Endothelial cell of umbilical vein (primary cell): ENCODE data around the gene RPL31. TPM values are rescaled to one million over a fixed set of nuclear protein-coding genes. Genes with fewer than 3 reads are reported as not detected.

Source experiments
- BruUV-seq: library from RNA; stranded (reverse); fragments of 400-500 nt; replicated peaks from 2 replicates; lab custom pipeline; 2021; lab: Mats Ljungman, UMichigan
- CTCF ChIA-PET: fragments of 300-600, 350-600 bp; sonication (Branson Sonifier 250); formaldehyde crosslinking; loops from one replicate; lab custom pipeline; 2021; ENCODE audit warnings: antibody characterized with exemption, inconsistent platforms; lab: Charles Lee
- POLR2A ChIA-PET: fragments of 300-600, 350-600 bp; sonication (Branson Sonifier 250); formaldehyde crosslinking; loops from one replicate; lab custom pipeline; 2021; ENCODE audit warnings: antibody characterized with exemption, inconsistent platforms; lab: Charles Lee
- DNase-seq: peaks from one replicate; pipeline ENCODE4 v3.0.0-alpha.2; 2011; ENCODE audit warnings: low read depth, low spot score
- FAIRE-seq: peaks from 2 replicates; lab custom pipeline; 2011; peaks lifted over from hg19 to GRCh38; lab: Jason Lieb, UNC
- H2AFZ ChIP-seq: 2 replicates; pipeline ENCODE4 v1.6.0; 2012; ENCODE audit warnings: low read depth, low read length, control low read depth, inconsistent platforms
- H3K27ac ChIP-seq: 2 replicates; pipeline ENCODE4 v1.5.1; 2011; ENCODE audit warnings: low read depth, mild to moderate bottlenecking, control low read depth, low read length, moderate library complexity; ENCODE audit not compliant: insufficient read depth
- H3K27me3 ChIP-seq, 2 experiments: 2 replicates each; pipeline versions ENCODE4 v1.6.0 to v1.6.1; 2011; ENCODE audit warnings: low read length in 2 of 2, mixed read lengths in 1 of 2; ENCODE audit not compliant: control insufficient read depth in 2 of 2, insufficient read depth in 2 of 2
- H3K36me3 ChIP-seq, 2 experiments: 2 replicates in 1 of 2; 3 replicates in 1 of 2; pipeline ENCODE4 v1.5.1; 2011; ENCODE audit warnings: low read length in 2 of 2, mild to moderate bottlenecking in 1 of 2, moderate library complexity in 1 of 2; ENCODE audit not compliant: control insufficient read depth in 2 of 2, insufficient read depth in 2 of 2; ENCODE audit errors: extremely low read depth in 1 of 2
- H3K4me1 ChIP-seq: 3 replicates; pipeline ENCODE4 v1.5.1; 2011; ENCODE audit warnings: mild to moderate bottlenecking, low read length; ENCODE audit not compliant: control insufficient read depth, insufficient read depth; ENCODE audit errors: extremely low read depth
- H3K4me2 ChIP-seq: 2 replicates; pipeline ENCODE4 v1.6.1; 2011; ENCODE audit warnings: low read length, control low read depth, mixed read lengths; ENCODE audit not compliant: insufficient read depth
- H3K4me3 ChIP-seq, 3 experiments: fragments of 200-600 bp in 1 of 3; sonication (generic), shearing (Covaris generic) in 1 of 3; replicated peaks in 1 of 3; 2 replicates each; pipeline ENCODE4 v1.5.1; 2011 to 2016; ENCODE audit warnings: control low read depth in 3 of 3, low read length in 3 of 3, mild to moderate bottlenecking in 2 of 3, inconsistent platforms in 1 of 3, low read depth in 1 of 3, moderate library complexity in 1 of 3; ENCODE audit not compliant: insufficient read depth in 1 of 3
- H3K79me2 ChIP-seq: 2 replicates; pipeline ENCODE4 v1.6.0; 2012; ENCODE audit warnings: low read length, inconsistent platforms; ENCODE audit not compliant: control insufficient read depth, insufficient read depth
- H3K9ac ChIP-seq: replicated peaks from 2 replicates; pipeline ENCODE3; 2011; ENCODE audit warnings: low read length, control low read depth; ENCODE audit not compliant: insufficient read depth; ENCODE audit errors: extremely low read depth
- H3K9me1 ChIP-seq: replicated peaks from 3 replicates; pipeline ENCODE4 v1.6.0; 2011; ENCODE audit warnings: mild to moderate bottlenecking, low read length; ENCODE audit not compliant: control insufficient read depth, insufficient read depth; ENCODE audit errors: extremely low read depth
- H3K9me3 ChIP-seq: replicated peaks from 2 replicates; pipeline ENCODE4 v1.5.1; 2012; ENCODE audit warnings: low read length, inconsistent platforms; ENCODE audit not compliant: control insufficient read depth, insufficient read depth
- H4K20me1 ChIP-seq: replicated peaks from 2 replicates; pipeline ENCODE3; 2011; ENCODE audit warnings: mild to moderate bottlenecking, low read length; ENCODE audit not compliant: control insufficient read depth, insufficient read depth; ENCODE audit errors: extremely low read depth
- EZH2 ChIP-seq: IDR thresholded peaks from 2 replicates; pipeline ENCODE4 v1.6.1; 2012; ENCODE audit warnings: borderline replicate concordance, low read depth, mild to moderate bottlenecking, moderate library complexity, low read length, inconsistent platforms; ENCODE audit not compliant: severe bottlenecking
- FOS ChIP-seq: IDR thresholded peaks from 2 replicates; pipeline ENCODE4 v1.6.1; 2011; ENCODE audit warnings: mild to moderate bottlenecking, low read length, moderate library complexity, borderline replicate concordance; ENCODE audit not compliant: insufficient read depth
- GATA2 ChIP-seq: IDR thresholded peaks from 2 replicates; pipeline ENCODE4 v1.7.0; 2011; ENCODE audit warnings: low read depth, mild to moderate bottlenecking, moderate library complexity, mixed read lengths, low read length; ENCODE audit not compliant: insufficient read length, insufficient read depth
- JUN ChIP-seq: IDR thresholded peaks from 2 replicates; pipeline ENCODE4 v1.6.1; 2011; ENCODE audit warnings: borderline replicate concordance, low read depth; ENCODE audit not compliant: insufficient read length, insufficient read depth
- MYC ChIP-seq: IDR thresholded peaks from one replicate; pipeline ENCODE4 v1.6.1; 2011; ENCODE audit warnings: mild to moderate bottlenecking, low read depth, low read length
- POLR2A ChIP-seq: IDR thresholded peaks from 2 replicates; pipeline ENCODE4 v1.6.1; 2012; ENCODE audit warnings: low read depth, mild to moderate bottlenecking, control low read depth, low read length
- POLR2AphosphoS5 ChIP-seq: IDR thresholded peaks from 2 replicates; pipeline ENCODE4 v1.6.1; 2012; ENCODE audit warnings: low read depth, mild to moderate bottlenecking, control low read depth, low read length, moderate library complexity; ENCODE audit not compliant: insufficient read depth
- dilution Hi-C: fragments of 300-500 bp; cut with MboI; formaldehyde crosslinking; loops from one replicate; pipeline ENCODE4 v1.15.0; 2019; ENCODE audit warnings: low sequenced_read_pairs; ENCODE audit not compliant: extremely low pct_ligation_motif_present
- intact Hi-C: fragments of 100-400 bp; cut with micrococcal nuclease; formaldehyde crosslinking; loops from one replicate; pipeline ENCODE4 v1.10.0; 2022
- polyA plus RNA-seq, 4 experiments: library from polyadenylated mRNA; depleted of rRNA in 3 of 4; stranded (reverse) in 3 of 4; unstranded in 1 of 4; fragments of >200 nt; gene quantifications; 2 replicates each; pipeline versions ENCODE4 v1.2.1 to v1.2.3, GENCODE V29; 2011 to 2012; ENCODE audit warnings: missing spikeins in 1 of 4
- total RNA-seq: library from RNA; stranded (reverse); gene quantifications from 2 replicates; pipeline ENCODE4 v1.2.3, GENCODE V29; 2021
- TF ChIP-seq, protein P1 (sequence below): IDR thresholded peaks from 2 replicates; pipeline ENCODE4 v1.6.1; 2011; ENCODE audit not compliant: insufficient read depth, insufficient read length
- TF ChIP-seq, protein P2 (sequence below), 2 donors: IDR thresholded peaks; 1 replicate in 1 of 2; 2 replicates in 1 of 2; pipeline ENCODE4 v1.5.1; 2011; ENCODE audit warnings: low read length in 2 of 2, mild to moderate bottlenecking in 2 of 2, moderate library complexity in 2 of 2, control low read depth in 1 of 2, inconsistent platforms in 1 of 2, low read depth in 1 of 2; ENCODE audit not compliant: insufficient read depth in 1 of 2; ENCODE audit errors: extremely low read depth in 1 of 2

RPL31 gene
- total and polyA plus RNA-seq, 2 donors (not counting 3 experiments of a cell fraction or from before 2014, with no cell fraction given): 1,137 to 1,355 TPM

DNA sequence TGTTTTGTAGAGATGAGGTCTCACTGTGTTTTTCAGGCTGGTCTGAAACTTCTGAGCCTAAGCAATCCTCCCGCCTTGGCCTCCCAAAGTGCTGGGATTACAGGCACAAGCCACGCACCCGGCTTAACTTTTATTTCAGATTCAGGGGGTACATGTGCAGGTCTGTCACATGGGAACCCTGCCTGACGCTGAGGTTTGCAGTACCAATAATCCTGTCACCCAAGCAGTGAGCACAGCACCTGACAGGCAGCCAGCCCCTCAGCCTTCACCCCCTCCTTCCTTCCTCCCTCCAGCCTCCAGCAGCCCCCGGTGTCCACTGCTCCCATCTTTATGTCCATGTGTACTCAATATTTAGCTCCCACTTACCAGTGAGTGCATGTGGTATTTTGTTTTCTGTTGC lies 46.0 kb upstream of the RPL31 start:
- Histone ChIP-seq H3K36me3 (peaks cover 0 to 5% of the 10 kb centered on the region in 2 experiments), H3K9ac (no peak overlapping the region), H2AFZ (no peak overlapping the region), H3K4me2 (no peak overlapping the region), H3K9me3 (no peaks in the 10 kb centered on the region), H3K4me1 (peaks cover 15% of the 10 kb centered on the region), H3K79me2 (no peaks in the 10 kb centered on the region), H4K20me1 (no peaks in the 10 kb centered on the region), H3K27ac (no peak overlapping the region), H3K4me3 (no peak overlapping the region), H3K27me3 (no peaks in the 10 kb centered on the region), H3K9me1 (no peaks in the 10 kb centered on the region)
- no TSS peak for BruUV-seq
- no peak for TF ChIP-seq MYC
- no peak for TF ChIP-seq FOS
- TF ChIP-seq EZH2: no peak
- TF ChIP-seq, protein P1, sequence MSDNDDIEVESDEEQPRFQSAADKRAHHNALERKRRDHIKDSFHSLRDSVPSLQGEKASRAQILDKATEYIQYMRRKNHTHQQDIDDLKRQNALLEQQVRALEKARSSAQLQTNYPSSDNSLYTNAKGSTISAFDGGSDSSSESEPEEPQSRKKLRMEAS: no peak
- TF ChIP-seq POLR2AphosphoS5: no peak
- TF ChIP-seq JUN: no peak
- TF ChIP-seq POLR2A: no peak
- TF ChIP-seq GATA2: no peak
- TF ChIP-seq, protein P2, sequence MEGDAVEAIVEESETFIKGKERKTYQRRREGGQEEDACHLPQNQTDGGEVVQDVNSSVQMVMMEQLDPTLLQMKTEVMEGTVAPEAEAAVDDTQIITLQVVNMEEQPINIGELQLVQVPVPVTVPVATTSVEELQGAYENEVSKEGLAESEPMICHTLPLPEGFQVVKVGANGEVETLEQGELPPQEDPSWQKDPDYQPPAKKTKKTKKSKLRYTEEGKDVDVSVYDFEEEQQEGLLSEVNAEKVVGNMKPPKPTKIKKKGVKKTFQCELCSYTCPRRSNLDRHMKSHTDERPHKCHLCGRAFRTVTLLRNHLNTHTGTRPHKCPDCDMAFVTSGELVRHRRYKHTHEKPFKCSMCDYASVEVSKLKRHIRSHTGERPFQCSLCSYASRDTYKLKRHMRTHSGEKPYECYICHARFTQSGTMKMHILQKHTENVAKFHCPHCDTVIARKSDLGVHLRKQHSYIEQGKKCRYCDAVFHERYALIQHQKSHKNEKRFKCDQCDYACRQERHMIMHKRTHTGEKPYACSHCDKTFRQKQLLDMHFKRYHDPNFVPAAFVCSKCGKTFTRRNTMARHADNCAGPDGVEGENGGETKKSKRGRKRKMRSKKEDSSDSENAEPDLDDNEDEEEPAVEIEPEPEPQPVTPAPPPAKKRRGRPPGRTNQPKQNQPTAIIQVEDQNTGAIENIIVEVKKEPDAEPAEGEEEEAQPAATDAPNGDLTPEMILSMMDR (IDR thresholded peaks at IDR 0.05; ENCODE audit: extremely low read depth in 1 of 2, insufficient read depth in 1 of 2, low read depth in 1 of 2, low read length in 2 of 2): no peak
- FAIRE-seq: no peak
- dilution Hi-C loops (no loop called here), intact Hi-C loops (no loop called here)
- ChIA-PET POLR2A (no interaction called here), CTCF (no interaction called here)
- no peak for DNase-seq
